IPS-18c (cell line): ENCODE results near the gene FANCG.
A peak's percentile ranks its signal among the peaks of the same experiment; 100 is the strongest.

ENCODE experiments used
- H3K4me3 ChIP-seq: 2 replicates; pipeline ENCODE4 v1.7.0; 2013; ENCODE audit warnings: low read depth, mild to moderate bottlenecking, low read length, moderate library complexity; ENCODE audit not compliant: insufficient read depth
- H3K9me3 ChIP-seq: one replicate; pipeline ENCODE4 v1.6.1; 2013; ENCODE audit warnings: mild to moderate bottlenecking, low read length, moderate library complexity; ENCODE audit not compliant: control insufficient read depth, insufficient read depth

Gene FANCG

GRCh38 chr9:35079426-35080341 is at the start of gene FANCG:
TSS of gene FANCG (minus strand) at chr9:35079942. CDS start at chr9:35079524, 418 bp downstream.
- Histone ChIP-seq H3K4me3 (peak within 1 kb of the TSS; percentile 85), H3K9me3 (no peaks in the 10 kb centered on the region)

DNA sequence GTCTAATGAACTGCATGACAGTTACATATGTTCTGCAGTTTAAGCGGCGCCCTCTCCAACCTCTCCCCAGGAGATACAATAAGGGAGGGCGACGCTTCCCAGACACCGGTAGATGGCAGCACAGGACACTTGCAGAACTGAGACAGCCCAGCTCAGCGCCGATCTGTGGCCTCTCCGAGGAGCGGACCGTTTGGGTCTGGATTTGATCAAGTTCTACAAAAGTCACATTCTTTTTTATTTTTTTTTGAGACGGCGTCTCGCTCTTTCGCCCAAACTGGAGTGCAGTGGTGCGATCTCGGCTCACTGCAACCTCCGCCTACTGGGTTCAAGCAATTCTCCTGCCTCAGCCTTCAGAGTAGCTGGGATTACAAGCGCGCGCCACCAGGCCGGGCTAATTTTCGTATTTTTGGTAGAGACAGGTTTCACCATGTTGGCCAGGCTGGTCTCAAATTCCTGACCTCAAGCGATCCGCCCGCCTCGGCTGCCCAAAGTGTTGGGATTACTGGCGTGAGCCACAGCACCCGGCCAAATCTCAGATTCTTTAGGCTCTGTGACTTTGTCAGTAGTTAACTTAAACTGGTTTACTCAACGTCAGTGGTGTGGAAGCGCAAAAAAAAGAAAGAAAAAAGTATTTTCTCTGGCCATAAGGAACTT is 37.3 kb upstream of the FANCG start:
- Histone ChIP-seq H3K4me3 (peak overlapping the region; percentile 76), H3K9me3 (no peaks in the 10 kb centered on the region)

- Histone ChIP-seq H3K4me3 (peak overlapping the region; percentile 76), H3K9me3 (no peaks in the 10 kb centered on the region)
Observed at GRCh38 chr9:35116539-35116897, 36.8 kb upstream of the FANCG start.

DNA sequence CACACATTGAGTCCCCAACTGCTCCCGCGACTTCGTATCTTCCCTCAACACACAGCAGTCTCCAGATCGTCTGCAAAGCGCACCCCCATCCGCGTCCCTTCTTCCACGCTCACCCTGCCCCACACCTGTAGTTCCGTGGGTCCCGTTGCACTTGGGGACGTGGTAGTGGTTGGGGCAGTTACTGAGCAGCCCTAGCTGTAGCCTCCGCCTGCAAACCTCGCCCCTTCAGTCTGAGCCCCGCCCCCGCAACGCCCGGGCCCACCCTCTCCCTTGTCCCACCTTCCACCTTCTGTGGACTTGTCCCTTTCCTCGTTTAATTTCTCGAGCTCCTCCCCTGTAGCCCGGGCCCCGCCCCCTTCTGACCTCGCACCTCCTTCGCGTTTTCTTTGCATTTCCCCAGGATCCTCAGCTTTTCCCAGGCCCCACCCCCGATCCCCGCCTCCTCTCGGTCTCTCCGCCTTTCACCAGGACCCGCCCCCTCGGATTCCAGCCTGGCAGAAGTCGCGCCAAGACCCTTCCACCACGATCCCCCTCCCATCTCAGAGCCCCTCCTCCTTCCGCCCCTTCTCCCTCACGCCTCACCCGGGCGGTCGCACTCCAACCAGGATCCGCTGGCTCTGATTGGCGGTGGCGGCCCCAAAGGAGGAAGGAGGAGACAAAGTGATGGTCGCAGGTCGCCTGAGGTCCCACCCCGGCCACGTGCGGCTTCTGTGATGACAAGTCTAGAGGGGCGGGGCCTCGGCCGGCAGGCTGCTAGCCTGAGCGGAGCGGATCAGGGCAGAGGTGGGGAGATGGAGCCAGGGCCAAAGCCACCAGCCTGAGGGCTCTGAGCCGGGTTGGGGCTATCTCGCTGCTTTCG is 36.2 kb upstream of the FANCG start, which contains the start of gene ATOSB:
ATOSB (minus strand) TSS at position 183 of the 859 bp plus-strand sequence. CDS start 7,588 bp downstream, outside the sequence.
- Histone ChIP-seq H3K9me3 (no peaks in the 10 kb centered on the region), H3K4me3 (peak within 1 kb of the TSS; percentile 76)

DNA sequence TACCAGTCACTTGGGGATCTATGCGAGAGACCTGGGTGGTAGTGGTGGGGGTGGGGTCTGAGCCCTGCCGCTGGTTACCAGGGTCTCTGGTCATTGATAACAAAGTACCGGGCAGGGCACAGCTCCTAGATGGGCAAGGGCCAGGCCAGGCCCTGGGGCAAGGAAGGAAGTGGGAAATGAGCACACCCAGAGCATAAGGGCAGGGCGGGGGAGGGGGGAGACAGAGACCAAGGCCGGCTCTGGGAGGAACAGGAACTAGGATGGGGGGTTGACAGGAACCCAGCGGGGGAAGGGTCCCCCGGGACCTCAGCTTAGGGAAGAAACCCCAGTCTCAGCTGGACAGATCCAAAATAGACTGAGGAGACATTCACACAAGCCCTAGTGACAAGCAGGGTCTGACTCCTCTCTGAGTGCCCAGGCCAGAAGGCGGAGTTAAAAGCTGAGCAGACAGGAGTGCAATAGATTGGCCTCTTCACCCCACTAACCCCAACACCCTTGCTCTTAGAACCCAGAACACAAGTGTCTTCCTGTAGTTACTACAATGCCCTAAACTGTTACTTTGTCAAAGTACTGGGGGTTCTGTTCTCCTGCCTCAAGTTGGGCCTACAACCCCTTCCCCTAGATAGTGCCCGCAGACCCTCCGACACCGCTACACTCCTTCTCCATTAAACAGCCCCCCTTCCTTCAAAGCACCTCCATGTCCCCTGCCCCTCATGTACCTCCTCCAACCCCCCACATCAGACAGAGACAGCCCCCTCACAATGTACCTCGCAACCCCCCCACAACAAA is 35.3 kb upstream of the FANCG start:
- Histone ChIP-seq H3K9me3 (no peaks in the 10 kb centered on the region), H3K4me3 (peak overlapping the region; percentile 65)

- Histone ChIP-seq H3K9me3 (no peaks in the 10 kb centered on the region), H3K4me3 (peak overlapping the region; percentile 65)
Observed at GRCh38 chr9:35114113-35114839, 34.5 kb upstream of the FANCG start.

DNA sequence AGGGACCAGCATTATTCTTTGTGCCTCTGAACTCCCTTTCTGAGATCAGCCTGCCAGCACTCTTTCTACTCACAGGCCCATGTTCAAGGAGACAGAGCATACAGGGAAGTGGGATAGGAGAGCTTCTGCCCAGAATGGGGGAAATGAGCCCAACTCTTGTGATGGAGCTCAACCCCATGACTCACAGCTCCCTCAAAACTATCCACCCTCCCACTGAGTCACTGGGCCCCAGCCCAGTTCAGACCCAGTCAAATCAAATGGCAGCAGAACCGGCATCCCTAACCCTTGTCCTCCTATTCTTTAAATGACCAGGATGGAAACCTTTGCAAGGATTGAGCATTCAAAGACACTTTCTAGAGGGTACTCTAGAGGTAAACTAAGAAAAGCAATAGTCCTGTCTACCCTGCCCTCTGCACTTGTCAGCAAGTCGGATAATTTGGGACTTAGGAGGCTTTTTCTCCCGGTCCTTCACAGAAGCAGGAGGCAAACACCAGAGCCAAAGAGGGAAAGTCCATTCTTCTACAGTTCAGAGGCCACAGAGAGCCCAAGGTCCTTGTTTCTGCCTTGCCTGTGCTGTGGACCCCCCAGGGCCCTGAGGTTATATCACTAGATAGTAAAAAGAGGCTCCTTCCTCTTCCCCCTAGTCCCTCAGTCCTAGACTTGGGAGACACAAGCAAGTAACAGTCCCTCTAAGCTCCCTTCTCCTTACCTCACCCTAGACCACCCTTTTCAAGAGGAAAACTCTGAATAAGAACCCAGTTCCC is 32.7 kb upstream of the FANCG start:
- Histone ChIP-seq H3K9me3 (no peaks in the 10 kb centered on the region), H3K4me3 (no peak overlapping the region; the same call in 1 of the 2 replicates)

DNA sequence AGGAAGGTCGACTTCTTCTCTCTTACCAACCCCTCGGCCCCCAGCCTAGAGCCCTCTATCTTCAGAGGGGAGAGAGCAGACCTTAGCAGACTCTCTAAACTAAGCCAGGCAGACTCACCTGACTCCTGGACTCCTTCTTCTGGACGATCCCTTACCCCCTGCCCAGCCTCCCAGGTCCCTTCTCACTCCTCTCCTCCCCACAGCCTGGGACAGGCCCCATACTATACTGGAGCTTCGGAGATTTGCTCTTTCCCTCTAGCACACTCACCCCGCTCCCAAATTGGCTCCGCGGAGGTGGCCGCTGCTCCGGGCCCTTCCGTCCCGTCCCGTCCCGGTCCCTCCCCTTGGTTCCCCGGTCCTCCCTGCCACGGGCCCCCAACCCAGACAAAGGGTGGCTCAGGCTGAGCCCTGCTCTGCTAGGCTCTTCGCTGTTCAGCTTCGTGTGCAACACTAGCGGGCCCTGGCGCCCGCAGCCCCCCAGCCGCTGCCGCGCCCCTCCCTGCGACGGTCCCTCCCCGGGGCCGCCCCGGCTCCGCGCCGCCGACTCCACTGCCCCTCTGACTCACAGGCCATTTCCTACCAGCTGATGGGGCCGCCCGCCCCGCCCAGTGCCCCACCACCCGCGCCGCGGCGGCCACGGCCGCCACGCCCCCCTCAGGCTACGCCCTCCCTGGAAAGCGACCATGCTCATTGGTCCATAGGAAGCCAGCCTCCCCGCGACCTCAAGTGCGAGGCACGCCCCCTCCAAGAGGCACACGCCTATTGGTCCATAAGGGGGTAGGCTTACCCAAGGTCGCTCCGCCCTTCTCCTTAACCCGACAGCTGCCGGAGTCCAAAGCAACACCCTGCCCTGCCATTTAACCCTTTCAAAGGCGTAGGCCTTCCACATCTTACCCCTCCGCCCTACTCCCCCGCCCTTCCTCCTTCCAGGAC is 31.5 kb upstream of the FANCG start:
- no peaks in the 10 kb centered on the region for H3K9me3 ChIP-seq
- H3K4me3 ChIP-seq = peak overlapping the region; percentile 72

DNA sequence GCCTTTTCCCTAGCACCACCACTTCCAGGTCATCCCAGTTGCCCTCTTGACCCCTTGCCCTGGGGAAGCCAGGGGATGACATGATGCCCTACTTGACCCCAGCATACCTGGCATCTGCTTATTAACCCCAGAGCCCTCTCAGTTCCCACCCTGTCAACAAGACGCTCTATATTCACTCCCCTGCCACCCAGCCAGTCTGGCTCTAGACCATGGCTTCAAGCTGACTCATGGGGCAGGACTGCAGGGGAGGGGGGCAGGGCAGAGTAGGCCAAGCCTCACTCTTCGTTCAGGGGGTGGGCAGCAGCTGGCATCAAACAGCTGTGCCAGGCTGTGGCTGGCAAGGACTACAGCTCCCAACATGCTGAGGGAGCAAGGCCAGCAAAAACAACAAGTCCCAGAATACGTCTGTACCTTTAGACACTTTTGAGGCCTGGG is 30.6 kb upstream of the FANCG start:
- Histone ChIP-seq H3K4me3 (no peak overlapping the region), H3K9me3 (no peaks in the 10 kb centered on the region)

- H3K4me3 ChIP-seq = no peak overlapping the region
- H3K9me3 ChIP-seq = no peaks in the 10 kb centered on the region
Observed at GRCh38 chr9:35108946-35109575, 29.3 kb upstream of the FANCG start.

GRCh38 chr9:35108461-35108860 is 28.7 kb upstream of the FANCG start:
- Histone ChIP-seq H3K9me3 (no peaks in the 10 kb centered on the region), H3K4me3 (no peak overlapping the region)

- Histone ChIP-seq H3K9me3 (no peaks in the 10 kb centered on the region), H3K4me3 (no peak overlapping the region)
Observed at GRCh38 chr9:35107297-35108290, 27.9 kb upstream of the FANCG start.

DNA sequence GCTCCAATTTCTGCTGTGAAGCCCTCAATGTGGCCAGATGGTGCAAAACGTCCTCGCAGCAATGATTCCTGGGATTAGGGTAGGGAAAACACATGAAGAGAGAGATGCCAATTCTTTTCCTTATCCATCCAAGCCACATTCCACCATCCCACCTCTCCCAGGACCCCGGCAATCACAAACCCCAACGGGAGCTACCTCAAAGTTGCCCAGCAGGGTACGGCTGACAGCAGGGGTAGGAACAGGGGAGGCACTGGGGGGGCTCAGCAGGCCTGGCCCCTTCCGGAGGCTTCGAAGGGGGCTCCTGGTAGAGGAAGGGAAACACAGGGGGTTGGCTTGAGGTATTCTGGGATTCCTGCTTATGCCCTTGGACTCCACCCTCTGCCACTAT is 26.6 kb upstream of the FANCG start:
- H3K4me3 ChIP-seq = no peak overlapping the region
- no peaks in the 10 kb centered on the region for H3K9me3 ChIP-seq
